ENCODE data around the gene RNF144B. TPM values are rescaled to one million over a fixed set of nuclear protein-coding genes. Genes with fewer than 3 reads are reported as not detected.

Gene RNF144B
- total and polyA plus RNA-seq, 9 of the 15 experiments (the other 6 are each of a cell fraction or from before 2014, with no cell fraction given), result 0.01 TPM; not detected in 8

- no peak for TF ChIP-seq ZNF785 (CRISPR knock-in tag; IDR thresholded peaks at IDR 0.05)
- TF ChIP-seq ERF (CRISPR knock-in tag; IDR thresholded peaks at IDR 0.05), result no peak
- TF ChIP-seq ZSCAN32 (CRISPR knock-in tag; IDR thresholded peaks at IDR 0.05), result no peak
- TF ChIP-seq GATA2 (CRISPR knock-in tag; IDR thresholded peaks at IDR 0.05), result no peak
- TF ChIP-seq NFIC (IDR thresholded peaks at IDR 0.05), result no peak
- no peak for TF ChIP-seq TFAM (CRISPR knock-in tag; conservative IDR thresholded peaks at IDR 0.05)
- no peak for TF ChIP-seq XRCC3 (IDR thresholded peaks at IDR 0.05)
- TF ChIP-seq HMG20A (CRISPR knock-in tag; conservative IDR thresholded peaks at IDR 0.05), result no peak
- TF ChIP-seq TSHZ1 (CRISPR knock-in tag; IDR thresholded peaks at IDR 0.05), result no peak
- TF ChIP-seq ZBTB12 (CRISPR knock-in tag; IDR thresholded peaks at IDR 0.05), result no peak
- TF ChIP-seq BMI1 (IDR thresholded peaks at IDR 0.05; ENCODE audit: low read length), result no peak
- no peak for TF ChIP-seq RUNX1 (IDR thresholded peaks at IDR 0.05; ENCODE audit: low read depth)
- no peak for TF ChIP-seq ZBTB7A (IDR thresholded peaks at IDR 0.05; ENCODE audit: borderline replicate concordance, control insufficient read depth, low read depth, low read length)
- no peak; the same call in 1 of the 2 replicates for TF ChIP-seq ZNF395 (CRISPR knock-in tag; IDR thresholded peaks at IDR 0.05)
- TF ChIP-seq PRMT5 (CRISPR knock-in tag; IDR thresholded peaks at IDR 0.05), result no peak
- TF ChIP-seq THRB (CRISPR knock-in tag; conservative IDR thresholded peaks at IDR 0.05), result no peak
- no peak for TF ChIP-seq MCM3 (IDR thresholded peaks at IDR 0.05)
- TF ChIP-seq RAD21 (CRISPR knock-in tag; conservative IDR thresholded peaks at IDR 0.05 in 1 of 2, IDR thresholded peaks at IDR 0.05 in 1 of 2), result peak; percentile 97
- no peak for TF ChIP-seq ZBTB8A (IDR thresholded peaks at IDR 0.05; ENCODE audit: partially characterized antibody)
- no peak for TF ChIP-seq ZNF311 (CRISPR knock-in tag; IDR thresholded peaks at IDR 0.05)
- no peak for TF ChIP-seq ZNF133 (CRISPR knock-in tag; IDR thresholded peaks at IDR 0.05)
- TF ChIP-seq ZKSCAN3 (CRISPR knock-in tag; IDR thresholded peaks at IDR 0.05), result no peak
- TF ChIP-seq IRF2 (CRISPR knock-in tag; IDR thresholded peaks at IDR 0.05), result no peak
- TF ChIP-seq ZNF696 (CRISPR knock-in tag; conservative IDR thresholded peaks at IDR 0.05), result no peak
Observed at GRCh38 chr6:18503593-18504231, 116.6 kb downstream of the RNF144B start (continued).

Measured in K562 (cell line).